Measurements from ENCODE around the gene OR52K2.
"Not testable (repeated sequence)": the region's sequence is repeated elsewhere in the genome, so short reads cannot be mapped to it uniquely, and the experiment has no call there.

OR52K2 gene

GRCh38 chr11:4480577-4481239 lies 31.6 kb downstream of the OR52K2 start:
- no peak for DNase-seq

GRCh38 chr11:4481240-4481582 lies 32.1 kb downstream of the OR52K2 start:
- DNase-seq: no peak

- DNase-seq: no peak
These were observed 33.4 kb downstream of the OR52K2 start, which contains the start of gene OR52K1 for GRCh38 chr11:4482445-4482844. Gene OR52K1 (plus strand): TSS chr11:4482646. CDS start chr11:4488901, 6,255 bp downstream.

- DNase-seq: no peak
These were observed 35.2 kb downstream of the OR52K2 start for GRCh38 chr11:4484310-4484709.

GRCh38 chr11:4491405-4491804 lies 42.3 kb downstream of the OR52K2 start:
- not testable (repeated sequence) for DNase-seq

- DNase-seq: no peak
These were observed 42.9 kb downstream of the OR52K2 start for GRCh38 chr11:4491878-4492606.

GRCh38 chr11:4493480-4493818 lies 44.4 kb downstream of the OR52K2 start:
- DNase-seq: no peak

- DNase-seq: no peak
These were observed 46.4 kb downstream of the OR52K2 start for GRCh38 chr11:4495487-4495886.

GRCh38 chr11:4495986-4496385 lies 46.9 kb downstream of the OR52K2 start:
- no peak for DNase-seq

GRCh38 chr11:4496557-4497248 lies 47.6 kb downstream of the OR52K2 start:
- DNase-seq: no peak

Data from central memory CD4-positive, alpha-beta T cell (primary cell).